HG03095 (cell line): ENCODE results near the gene GPR108.

Experiments used
- ATAC-seq: cut with Tn5 transposase; IDR thresholded peaks from one replicate; pipeline ENCODE4 v1.9.1; 2021; ENCODE audit warnings: moderate library complexity; ENCODE audit not compliant: unreplicated experiment

The GPR108 gene

GRCh38 chr19:6682607-6683128, 54.7 kb downstream of the GPR108 start:
- no peak for ATAC-seq

- ATAC-seq = no peak
Observed at GRCh38 chr19:6680141-6680540, 57.2 kb downstream of the GPR108 start.
